Activated CD4-positive, alpha-beta T cell treated with anti-CD3 and anti-CD28 coated beads, Interleukin-2, amount 10 ng/mL, durations not matched to agents 24 days and 14 days (primary cell): Measurements from ENCODE around the gene TEAD1. TPM values are rescaled to one million over a fixed set of nuclear protein-coding genes. Genes with fewer than 3 reads are reported as not detected.

Experiments
- DNase-seq: peaks from one replicate; pipeline ENCODE4 v3.0.0; 2022
- H3K27ac Mint-ChIP-seq: one replicate; pipeline ENCODE4 v1.8.0; 2022; ENCODE audit warnings: mild to moderate bottlenecking, mixed read lengths
- H3K27me3 Mint-ChIP-seq: one replicate; pipeline ENCODE4 v1.8.0; 2022; ENCODE audit warnings: mixed read lengths
- H3K36me3 Mint-ChIP-seq: one replicate; pipeline ENCODE4 v1.8.0; 2022; ENCODE audit warnings: low read depth, mild to moderate bottlenecking, mixed read lengths
- H3K4me1 Mint-ChIP-seq: one replicate; pipeline ENCODE4 v1.8.0; 2021; ENCODE audit warnings: mixed read lengths
- H3K4me3 Mint-ChIP-seq: one replicate; pipeline ENCODE4 v1.8.0; 2022; ENCODE audit warnings: mild to moderate bottlenecking, moderate library complexity, mixed read lengths
- H3K9me3 Mint-ChIP-seq: one replicate; pipeline ENCODE4 v1.8.0; 2021; ENCODE audit warnings: mixed read lengths
- intact Hi-C: fragments of 100-400 bp; cut with micrococcal nuclease; formaldehyde crosslinking; loops from one replicate; pipeline ENCODE4 v1.15.1; 2023
- total RNA-seq: library from RNA; stranded (reverse); gene quantifications from 2 replicates; pipeline ENCODE4 v1.2.3, GENCODE V29; 2022

TEAD1 gene
- total RNA-seq, 1 donor from 2014 or later = 0.49 TPM

GRCh38 chr11:12769834-12770345 is 95.7 kb downstream of the TEAD1 start:
- no peak overlapping the region for H3K4me3 Mint-ChIP-seq

DNA sequence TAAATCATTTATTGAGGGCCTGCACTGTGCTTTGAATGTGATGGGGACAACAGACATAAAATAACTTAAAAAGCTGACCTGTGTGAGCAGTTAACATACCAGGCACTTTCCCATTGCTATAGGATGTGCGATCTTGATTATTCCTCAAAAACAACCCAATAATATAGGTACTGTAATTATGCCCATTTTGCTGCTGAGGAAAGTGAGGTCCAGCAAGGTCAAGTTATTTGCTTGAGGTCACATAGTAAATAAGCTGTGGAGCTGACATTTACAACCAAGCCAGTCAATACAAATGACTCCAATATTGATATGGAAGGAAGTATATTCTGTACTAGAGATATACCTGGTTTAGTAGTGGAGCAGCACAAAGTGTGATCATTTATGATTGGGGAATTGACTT is 96.2 kb downstream of the TEAD1 start:
- no peak overlapping the region for H3K27ac Mint-ChIP-seq
- peaks cover 16% of the 10 kb centered on the region for H3K27me3 Mint-ChIP-seq
- H3K4me3 Mint-ChIP-seq = no peak overlapping the region
- no peak for DNase-seq
- intact Hi-C loops = no loop called here
- H3K4me1 Mint-ChIP-seq = peaks cover 6% of the 10 kb centered on the region
- H3K9me3 Mint-ChIP-seq = no peaks in the 10 kb centered on the region
- no peaks in the 10 kb centered on the region for H3K36me3 Mint-ChIP-seq

More at GRCh38 chr11:12769834-12770345, 95.7 kb downstream of the TEAD1 start:
- Mint-ChIP-seq H3K4me1 (peaks cover 6% of the 10 kb centered on the region), H3K27me3 (peaks cover 15% of the 10 kb centered on the region), H3K9me3 (no peaks in the 10 kb centered on the region), H3K36me3 (no peaks in the 10 kb centered on the region), H3K27ac (no peak overlapping the region)
- no peak for DNase-seq
- intact Hi-C loops = no loop called here

GRCh38 chr11:12770966-12771597 is 96.9 kb downstream of the TEAD1 start:
- intact Hi-C loops = no loop called here
- DNase-seq = no peak

GRCh38 chr11:12771875-12772274 is 97.7 kb downstream of the TEAD1 start:
- Mint-ChIP-seq H3K27me3 (peaks cover 13% of the 10 kb centered on the region), H3K9me3 (no peaks in the 10 kb centered on the region), H3K36me3 (no peaks in the 10 kb centered on the region), H3K27ac (no peak overlapping the region), H3K4me1 (peaks cover 6% of the 10 kb centered on the region), H3K4me3 (no peak overlapping the region)
- intact Hi-C loops = no loop called here
- DNase-seq = no peak

More at GRCh38 chr11:12770966-12771597, 96.9 kb downstream of the TEAD1 start:
- H3K4me3 Mint-ChIP-seq = no peak overlapping the region
- peaks cover 6% of the 10 kb centered on the region for H3K4me1 Mint-ChIP-seq
- no peaks in the 10 kb centered on the region for H3K36me3 Mint-ChIP-seq
- no peaks in the 10 kb centered on the region for H3K9me3 Mint-ChIP-seq
- peaks cover 17% of the 10 kb centered on the region for H3K27me3 Mint-ChIP-seq
- no peak overlapping the region for H3K27ac Mint-ChIP-seq

DNA sequence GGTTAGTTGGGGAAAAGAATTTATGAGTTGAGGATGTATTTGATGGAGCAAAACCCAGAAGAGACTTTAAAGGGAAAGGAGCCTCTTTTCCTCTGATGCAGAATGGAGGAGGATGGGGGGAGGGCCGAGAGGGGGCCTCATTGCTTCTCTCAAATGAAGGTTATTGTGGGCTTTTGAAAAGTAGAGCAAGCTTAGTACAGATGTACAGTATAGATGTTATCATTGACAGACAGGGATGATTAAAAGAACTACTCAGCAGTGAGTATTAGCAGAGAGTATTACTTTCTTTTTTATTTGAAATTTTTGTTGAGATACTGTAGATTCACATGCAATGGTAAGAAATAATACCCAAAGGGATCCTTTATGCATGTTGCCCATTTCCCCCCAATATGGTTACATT is 98.1 kb downstream of the TEAD1 start:
- H3K4me3 Mint-ChIP-seq = no peak overlapping the region
- no peaks in the 10 kb centered on the region for H3K9me3 Mint-ChIP-seq
- no peaks in the 10 kb centered on the region for H3K36me3 Mint-ChIP-seq
- peaks cover 6% of the 10 kb centered on the region for H3K4me1 Mint-ChIP-seq
- intact Hi-C loops = no loop called here
- H3K27ac Mint-ChIP-seq = no peak overlapping the region
- peaks cover 13% of the 10 kb centered on the region for H3K27me3 Mint-ChIP-seq
- DNase-seq = no peak

DNA sequence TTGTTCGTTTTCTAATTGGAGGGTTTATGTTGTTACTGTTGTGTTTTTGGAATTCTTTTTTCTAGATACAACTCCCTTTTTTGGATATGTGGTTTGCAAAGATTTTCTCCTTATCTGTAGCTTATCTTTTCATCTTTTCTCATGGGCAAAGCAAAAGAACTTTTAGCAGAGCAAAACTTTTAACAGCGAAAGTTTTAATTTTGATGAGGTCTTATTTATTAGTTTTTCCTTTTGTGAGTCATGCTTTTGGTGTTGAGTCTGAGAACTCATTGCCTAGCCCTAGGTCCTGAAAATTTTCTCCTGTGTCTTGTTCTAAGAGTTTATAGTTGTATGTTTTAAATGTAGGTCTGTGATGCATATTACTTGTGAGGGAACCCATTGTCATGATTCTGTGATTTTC is 99.4 kb downstream of the TEAD1 start:
- intact Hi-C loops = no loop called here
- Mint-ChIP-seq H3K27me3 (peaks cover 10% of the 10 kb centered on the region), H3K27ac (no peak overlapping the region), H3K36me3 (no peaks in the 10 kb centered on the region), H3K4me3 (no peak overlapping the region), H3K9me3 (no peaks in the 10 kb centered on the region), H3K4me1 (peaks cover 6% of the 10 kb centered on the region)
- no peak for DNase-seq

DNA sequence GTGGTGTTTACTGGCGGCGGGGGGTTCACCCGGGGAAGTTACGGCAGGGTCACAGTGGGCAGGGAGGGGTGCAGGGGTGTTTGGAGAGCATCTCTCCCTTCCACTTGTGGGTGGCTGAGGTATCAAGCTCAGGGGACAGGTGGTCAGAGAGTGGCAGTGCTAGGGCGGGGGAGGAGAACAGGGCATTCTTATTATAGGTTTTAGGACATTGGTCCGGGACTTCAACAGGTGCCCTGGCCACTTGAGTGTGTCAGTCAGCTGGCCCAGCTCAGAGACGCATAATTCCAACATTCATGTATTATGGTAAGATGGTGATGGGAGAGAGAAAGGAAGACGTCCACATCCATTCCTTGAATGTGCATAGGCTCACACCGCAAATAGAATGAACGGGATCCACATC is 101.7 kb downstream of the TEAD1 start:
- Mint-ChIP-seq H3K27ac (no peak overlapping the region), H3K27me3 (peaks cover 21% of the 10 kb centered on the region), H3K4me3 (no peak overlapping the region), H3K4me1 (peaks cover 6% of the 10 kb centered on the region), H3K36me3 (no peaks in the 10 kb centered on the region), H3K9me3 (no peaks in the 10 kb centered on the region)
- DNase-seq = no peak
- intact Hi-C loops = no loop called here

GRCh38 chr11:12777208-12777874 is 103.1 kb downstream of the TEAD1 start:
- intact Hi-C loops = no loop called here
- no peaks in the 10 kb centered on the region for H3K4me1 Mint-ChIP-seq
- H3K27me3 Mint-ChIP-seq = peaks cover 20% of the 10 kb centered on the region
- no peak overlapping the region for H3K4me3 Mint-ChIP-seq
- no peaks in the 10 kb centered on the region for H3K9me3 Mint-ChIP-seq
- no peak for DNase-seq
- no peak overlapping the region for H3K27ac Mint-ChIP-seq
- H3K36me3 Mint-ChIP-seq = no peaks in the 10 kb centered on the region

- intact Hi-C loops = no loop called here
- H3K4me1 Mint-ChIP-seq = no peaks in the 10 kb centered on the region
- H3K27ac Mint-ChIP-seq = no peak overlapping the region
- no peaks in the 10 kb centered on the region for H3K36me3 Mint-ChIP-seq
- no peak overlapping the region for H3K4me3 Mint-ChIP-seq
- H3K27me3 Mint-ChIP-seq = peaks cover 28% of the 10 kb centered on the region
- no peak for DNase-seq
- no peaks in the 10 kb centered on the region for H3K9me3 Mint-ChIP-seq
Measured at GRCh38 chr11:12778240-12778905, 104.2 kb downstream of the TEAD1 start.

GRCh38 chr11:12783765-12784164 is 109.5 kb downstream of the TEAD1 start:
- Mint-ChIP-seq H3K27me3 (peaks cover 30% of the 10 kb centered on the region), H3K4me3 (no peak overlapping the region), H3K4me1 (no peaks in the 10 kb centered on the region), H3K27ac (no peak overlapping the region), H3K36me3 (no peaks in the 10 kb centered on the region), H3K9me3 (no peaks in the 10 kb centered on the region)
- intact Hi-C loops = no loop called here
- DNase-seq = no peak

GRCh38 chr11:12784445-12784844 is 110.2 kb downstream of the TEAD1 start:
- H3K27ac Mint-ChIP-seq = no peak overlapping the region
- peaks cover 25% of the 10 kb centered on the region for H3K27me3 Mint-ChIP-seq
- H3K9me3 Mint-ChIP-seq = no peaks in the 10 kb centered on the region
- no peak for DNase-seq
- H3K4me1 Mint-ChIP-seq = no peaks in the 10 kb centered on the region
- intact Hi-C loops = no loop called here
- H3K4me3 Mint-ChIP-seq = no peak overlapping the region
- H3K36me3 Mint-ChIP-seq = no peaks in the 10 kb centered on the region

GRCh38 chr11:12784987-12785386 is 110.8 kb downstream of the TEAD1 start:
- Mint-ChIP-seq H3K36me3 (no peaks in the 10 kb centered on the region), H3K27me3 (peaks cover 21% of the 10 kb centered on the region), H3K4me1 (no peaks in the 10 kb centered on the region), H3K9me3 (no peaks in the 10 kb centered on the region), H3K27ac (no peak overlapping the region), H3K4me3 (no peak overlapping the region)
- intact Hi-C loops = no loop called here
- no peak for DNase-seq

DNA sequence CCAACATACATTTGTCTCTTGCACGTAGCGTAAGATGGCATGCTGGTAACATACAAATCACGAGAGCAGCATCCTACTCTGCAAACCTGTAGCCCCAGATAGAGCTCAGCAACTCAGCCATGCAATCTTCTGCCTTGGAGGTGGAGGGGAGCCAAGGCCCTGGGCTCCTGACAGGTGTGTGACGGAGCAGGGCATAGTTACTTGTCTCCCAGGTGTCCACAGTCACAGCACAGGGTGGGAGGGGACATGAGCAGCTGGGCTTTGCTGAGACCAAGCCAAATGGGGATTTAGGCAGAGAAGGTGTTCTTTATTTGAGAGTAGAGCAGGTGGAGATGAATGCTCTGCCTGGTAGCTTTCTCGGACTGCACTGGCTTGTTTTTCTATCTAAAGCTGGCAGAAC is 111.7 kb downstream of the TEAD1 start:
- no peak overlapping the region for H3K4me3 Mint-ChIP-seq
- no peaks in the 10 kb centered on the region for H3K36me3 Mint-ChIP-seq
- no peak for DNase-seq
- H3K27me3 Mint-ChIP-seq = peaks cover 21% of the 10 kb centered on the region
- no peaks in the 10 kb centered on the region for H3K9me3 Mint-ChIP-seq
- no peak overlapping the region for H3K27ac Mint-ChIP-seq
- intact Hi-C loops = no loop called here
- no peaks in the 10 kb centered on the region for H3K4me1 Mint-ChIP-seq

GRCh38 chr11:12786450-12786849 is 112.2 kb downstream of the TEAD1 start:
- DNase-seq = no peak
- H3K4me1 Mint-ChIP-seq = no peaks in the 10 kb centered on the region
- H3K27ac Mint-ChIP-seq = no peak overlapping the region
- intact Hi-C loops = no loop called here
- no peak overlapping the region for H3K4me3 Mint-ChIP-seq
- no peaks in the 10 kb centered on the region for H3K36me3 Mint-ChIP-seq
- H3K27me3 Mint-ChIP-seq = peaks cover 23% of the 10 kb centered on the region
- H3K9me3 Mint-ChIP-seq = no peaks in the 10 kb centered on the region
